Uterine smooth muscle cell (primary cell): ENCODE results near the gene PGGHG. TPM values are rescaled to one million over a fixed set of nuclear protein-coding genes. Genes with fewer than 3 reads are reported as not detected.

ENCODE experiments used
- total RNA-seq: library from RNA; depleted of rRNA; stranded (reverse); fragments of >200 nt; gene quantifications from 2 replicates; pipeline ENCODE4 v1.2.3, GENCODE V29; 2014

PGGHG gene
- 7.3 and 10.7 TPM in 2 replicates for total RNA-seq

DNA sequence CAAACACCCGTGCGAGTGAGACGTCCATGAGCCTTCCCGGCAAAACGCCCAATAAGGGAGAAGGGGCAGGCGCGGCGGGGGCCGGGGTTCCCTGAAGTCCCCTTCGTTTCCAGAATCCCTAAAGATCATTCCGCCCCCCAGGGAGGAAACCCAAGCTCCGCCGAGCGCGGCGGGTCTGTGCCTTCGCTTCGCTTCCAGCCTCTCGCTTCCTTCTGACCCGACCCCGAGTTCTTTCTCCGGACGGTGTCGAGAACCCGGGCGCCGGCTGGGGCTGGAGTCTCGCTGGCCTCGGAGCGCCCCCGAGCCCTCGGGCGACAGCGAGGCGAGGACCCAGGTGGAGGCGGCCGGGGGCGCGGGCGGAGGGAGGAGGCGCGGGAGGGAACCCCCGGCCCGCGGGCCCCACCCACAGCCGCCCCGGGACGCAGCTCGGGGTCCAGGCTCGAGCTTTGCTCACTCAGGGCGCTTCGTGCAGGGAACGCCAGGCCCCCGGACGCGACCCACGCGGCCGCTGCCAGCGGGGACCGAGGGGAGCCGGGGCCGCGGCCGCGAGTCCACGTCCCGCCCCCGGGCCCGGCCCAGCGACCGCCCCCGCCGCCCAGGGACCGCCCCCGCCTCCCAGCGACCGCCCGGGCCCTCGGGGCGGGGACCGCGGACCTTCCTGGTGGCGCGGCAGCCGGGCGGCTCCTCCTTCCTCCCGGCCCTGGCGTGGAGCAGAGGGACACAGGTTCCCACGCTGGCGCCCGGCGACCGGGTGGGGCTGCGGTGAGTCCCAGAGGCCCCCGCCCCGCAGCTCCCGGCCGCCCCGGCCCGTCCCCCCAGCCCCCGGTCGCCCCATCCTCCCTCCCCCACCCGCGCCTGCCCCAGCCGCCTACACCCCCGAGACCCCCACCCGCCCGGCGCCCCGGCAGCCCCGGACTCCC lies at the start of gene PGGHG:
Gene PGGHG (plus strand): TSS at position 649 of the 920 bp plus-strand sequence. CDS start 691 bp downstream, outside the sequence.

DNA sequence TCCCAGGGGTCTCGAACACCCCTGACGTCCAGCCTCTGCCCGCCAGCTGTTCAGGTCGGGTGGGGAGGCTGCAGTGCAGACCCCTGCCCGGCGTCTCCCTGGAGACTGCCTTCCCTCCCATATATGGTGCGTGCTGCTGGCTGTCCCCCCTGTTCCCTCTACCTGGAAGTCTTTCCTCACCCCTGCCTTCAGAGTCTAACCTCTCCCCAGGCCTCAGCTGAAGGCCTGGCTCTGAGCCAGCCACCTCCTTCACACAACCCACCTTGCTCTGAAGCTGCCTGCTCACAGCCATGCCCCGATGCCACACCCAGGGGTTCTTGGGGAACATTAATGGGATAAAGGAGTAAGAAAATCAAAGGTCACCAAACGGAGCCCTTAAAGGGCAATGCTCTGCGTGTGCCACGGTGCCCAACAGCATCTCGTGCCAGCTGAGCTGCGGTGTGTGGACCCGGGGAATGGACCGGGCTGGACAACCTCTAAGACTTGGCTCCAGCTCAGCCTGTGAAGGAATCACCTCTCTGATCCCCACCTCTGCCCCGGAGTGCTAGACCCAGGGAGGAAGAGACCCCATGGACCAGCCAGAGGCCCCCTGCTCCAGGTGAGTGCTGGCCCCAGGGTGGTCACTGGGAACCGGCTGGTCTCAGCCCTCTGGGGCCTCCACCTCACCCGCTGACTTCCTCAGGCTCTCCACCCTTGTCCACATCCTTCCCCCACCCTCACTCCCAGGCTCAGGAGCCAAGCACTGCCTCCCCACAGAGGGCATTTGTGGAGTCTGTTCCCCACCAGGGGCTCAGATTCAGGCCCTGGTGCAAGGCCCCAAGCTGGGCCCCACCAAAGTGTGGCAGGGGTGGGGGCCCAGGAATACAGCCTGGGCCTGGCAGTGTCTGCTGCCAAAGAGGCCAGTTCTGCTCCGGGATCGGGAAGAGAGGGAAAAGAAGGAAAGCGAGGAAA lies 10.7 kb upstream of the PGGHG start, which contains the start of gene NLRP6:
Gene NLRP6 (plus strand): TSS at position 407 of the 951 bp plus-strand sequence. CDS start 163 bp downstream, at position 570.

DNA sequence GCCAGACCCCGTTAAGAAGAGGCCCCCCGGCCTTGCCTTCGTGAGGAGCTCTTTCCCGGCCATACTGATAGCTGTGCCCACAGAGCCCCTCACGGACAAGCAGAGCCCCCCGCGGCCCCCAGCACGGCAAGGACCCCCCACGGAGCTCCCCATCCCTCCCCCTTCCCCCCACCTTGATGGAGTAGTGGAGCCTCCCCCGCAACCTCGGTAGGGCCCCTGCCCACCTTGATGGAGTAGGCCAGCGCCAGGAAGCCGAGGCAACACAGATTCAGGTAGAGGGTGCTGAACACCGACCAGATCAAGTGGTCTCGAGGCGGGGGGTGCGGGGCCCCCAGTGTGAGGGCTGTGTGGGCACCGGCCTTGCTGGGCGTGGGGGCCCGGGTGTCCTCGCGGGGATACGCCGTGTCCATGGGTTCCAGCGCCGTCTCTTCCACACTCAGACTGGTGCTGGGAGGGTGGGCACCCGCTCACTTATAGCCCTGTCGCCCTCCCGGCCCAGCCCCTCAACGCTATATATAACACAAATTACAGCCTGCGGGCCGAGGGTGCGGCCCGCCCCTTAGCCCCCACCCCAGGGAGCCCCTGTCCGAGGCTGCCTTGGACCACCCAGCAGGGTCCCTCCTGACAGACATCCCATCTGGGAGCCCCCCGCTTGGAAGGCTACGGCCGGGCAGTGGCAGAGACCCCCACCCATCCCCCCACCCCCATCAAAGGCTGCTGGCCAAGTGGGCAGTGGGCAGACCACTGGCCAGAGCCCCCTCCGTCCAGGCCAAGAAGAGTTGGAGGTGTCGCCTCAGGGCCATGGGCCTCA lies 10.4 kb downstream of the PGGHG start, which contains the start of gene IFITM5:
Gene IFITM5 (minus strand): TSS at position 446 of the 811 bp plus-strand sequence. CDS start 36 bp downstream, at position 410.

DNA sequence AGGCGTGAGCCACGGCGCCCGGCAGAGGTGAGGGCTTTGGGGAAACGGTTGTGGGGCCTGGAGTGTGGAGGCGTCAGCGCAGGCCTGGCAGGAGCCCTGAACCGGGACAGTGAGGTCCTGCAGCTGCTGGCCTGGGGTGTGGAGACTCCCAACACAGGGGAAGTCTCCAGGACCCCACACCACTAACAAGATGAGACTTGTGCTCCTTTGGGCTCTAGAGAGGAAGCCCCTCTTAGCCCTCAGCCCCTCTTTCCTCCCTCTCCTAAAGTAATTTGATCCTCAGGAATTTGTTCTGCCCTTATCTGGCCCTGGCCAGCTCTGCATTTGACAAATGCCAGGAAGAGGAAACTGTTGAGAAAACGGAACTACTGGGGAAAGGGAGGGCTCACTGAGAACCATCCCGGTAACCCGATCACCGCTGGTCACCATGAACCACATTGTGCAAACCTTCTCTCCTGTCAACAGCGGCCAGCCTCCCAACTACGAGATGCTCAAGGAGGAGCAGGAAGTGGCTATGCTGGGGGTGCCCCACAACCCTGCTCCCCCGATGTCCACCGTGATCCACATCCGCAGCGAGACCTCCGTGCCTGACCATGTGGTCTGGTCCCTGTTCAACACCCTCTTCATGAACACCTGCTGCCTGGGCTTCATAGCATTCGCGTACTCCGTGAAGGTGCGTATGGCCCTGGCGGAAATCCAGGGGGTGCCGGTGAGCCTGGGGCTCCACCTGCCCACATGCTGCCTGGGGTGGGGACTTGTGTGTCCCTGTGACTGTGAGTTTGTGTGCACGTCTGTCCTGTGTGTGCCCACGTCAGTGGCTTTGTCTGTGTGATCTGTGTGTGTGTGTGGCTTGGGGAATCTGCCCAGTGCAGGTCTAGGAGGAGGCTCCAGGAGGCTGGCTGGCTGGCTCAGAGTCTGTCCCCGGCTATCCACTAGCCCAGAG lies 19.1 kb downstream of the PGGHG start, which contains the start of gene IFITM2:
Gene IFITM2 (plus strand): TSS at position 51 of the 943 bp plus-strand sequence. CDS start 377 bp downstream, at position 428.

DNA sequence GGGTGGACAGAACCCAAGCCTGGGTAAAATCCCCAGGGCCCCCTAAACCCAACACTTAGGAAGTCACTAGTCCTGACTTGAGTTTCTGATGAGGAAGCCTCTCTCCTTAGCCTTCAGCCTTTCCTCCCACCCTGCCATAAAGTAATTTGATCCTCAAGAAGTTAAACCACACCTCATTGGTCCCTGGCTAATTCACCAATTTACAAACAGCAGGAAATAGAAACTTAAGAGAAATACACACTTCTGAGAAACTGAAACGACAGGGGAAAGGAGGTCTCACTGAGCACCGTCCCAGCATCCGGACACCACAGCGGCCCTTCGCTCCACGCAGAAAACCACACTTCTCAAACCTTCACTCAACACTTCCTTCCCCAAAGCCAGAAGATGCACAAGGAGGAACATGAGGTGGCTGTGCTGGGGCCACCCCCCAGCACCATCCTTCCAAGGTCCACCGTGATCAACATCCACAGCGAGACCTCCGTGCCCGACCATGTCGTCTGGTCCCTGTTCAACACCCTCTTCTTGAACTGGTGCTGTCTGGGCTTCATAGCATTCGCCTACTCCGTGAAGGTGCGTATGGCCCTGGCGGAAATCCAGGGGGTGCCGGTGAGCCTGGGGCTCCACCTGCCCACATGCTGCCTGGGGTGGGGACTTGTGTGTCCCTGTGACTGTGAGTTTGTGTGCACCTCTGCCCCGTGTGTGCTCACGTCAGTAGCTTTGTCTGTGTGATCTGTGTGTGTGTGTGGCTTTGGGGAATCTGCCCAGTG lies 25.0 kb downstream of the PGGHG start, which contains the start of gene IFITM1:
Gene IFITM1 (plus strand): TSS at position 254 of the 767 bp plus-strand sequence. CDS start 131 bp downstream, at position 385.

Other genes with a start within 250 kb of the PGGHG start
- not detected in 2 replicates for gene SCGB1C1, start 96.0 kb upstream of the PGGHG start, total RNA-seq
- 17.9 and 21.6 TPM in 2 replicates for gene BET1L, start 81.7 kb upstream of the PGGHG start, total RNA-seq
- 126 and 131 TPM in 2 replicates for gene RIC8A, start 81.4 kb upstream of the PGGHG start, total RNA-seq
- 6.2 and 8.2 TPM in 2 replicates for gene SIRT3, start 52.8 kb upstream of the PGGHG start, total RNA-seq
- gene PSMD13, start 52.1 kb upstream of the PGGHG start, total RNA-seq, result 118 and 202 TPM in 2 replicates
- not detected in 2 replicates for gene NLRP6, start 10.7 kb upstream of the PGGHG start, total RNA-seq
- not detected in 2 replicates for gene IFITM5, start 10.4 kb downstream of the PGGHG start, total RNA-seq
- 11.0 and 15.6 TPM in 2 replicates for gene IFITM2, start 18.7 kb downstream of the PGGHG start, total RNA-seq
- 12.1 and 23.9 TPM in 2 replicates for gene IFITM1, start 24.9 kb downstream of the PGGHG start, total RNA-seq
- gene IFITM3, start 31.7 kb downstream of the PGGHG start, total RNA-seq, result 17.3 and 29.5 TPM in 2 replicates
- 1.00 and 1.8 TPM in 2 replicates for gene B4GALNT4, start 80.4 kb downstream of the PGGHG start, total RNA-seq
- gene PKP3, start 105.1 kb downstream of the PGGHG start, total RNA-seq, result 0.66 and 0.87 TPM in 2 replicates
- gene SIGIRR, start 125.9 kb downstream of the PGGHG start, total RNA-seq, result 6.0 and 8.2 TPM in 2 replicates
- not detected in 2 replicates for gene ANO9, start 152.9 kb downstream of the PGGHG start, total RNA-seq
- 46.3 and 58.1 TPM in 2 replicates for gene PTDSS2, start 161.2 kb downstream of the PGGHG start, total RNA-seq
- 402 and 468 TPM in 2 replicates for gene RNH1, start 218.1 kb downstream of the PGGHG start, total RNA-seq
- 51.5 and 91.3 TPM in 2 replicates for gene HRAS, start 246.4 kb downstream of the PGGHG start, total RNA-seq
- gene LRRC56, start 248.4 kb downstream of the PGGHG start, total RNA-seq, result 0.62 and 0.77 TPM in 2 replicates